DOHH2 (cell line): ENCODE results near the gene ZNF22.

Source experiments
- EZH2phosphoT487 ChIP-seq: fragments of 200-600 bp; sonication (generic); IDR thresholded peaks from 2 replicates; pipeline ENCODE4 v1.6.1; 2017; ENCODE audit warnings: borderline replicate concordance, mild to moderate bottlenecking, antibody characterized with exemption, low read length, moderate library complexity, mixed read lengths
- TF ChIP-seq, protein P1 (sequence below): fragments of 200-600 bp; sonication (generic); IDR thresholded peaks from one replicate; pipeline ENCODE4 v1.5.1; 2014; ENCODE audit warnings: antibody characterized with exemption, mild to moderate bottlenecking, low read depth, low read length; ENCODE audit not compliant: poor library complexity, severe bottlenecking

DNA sequence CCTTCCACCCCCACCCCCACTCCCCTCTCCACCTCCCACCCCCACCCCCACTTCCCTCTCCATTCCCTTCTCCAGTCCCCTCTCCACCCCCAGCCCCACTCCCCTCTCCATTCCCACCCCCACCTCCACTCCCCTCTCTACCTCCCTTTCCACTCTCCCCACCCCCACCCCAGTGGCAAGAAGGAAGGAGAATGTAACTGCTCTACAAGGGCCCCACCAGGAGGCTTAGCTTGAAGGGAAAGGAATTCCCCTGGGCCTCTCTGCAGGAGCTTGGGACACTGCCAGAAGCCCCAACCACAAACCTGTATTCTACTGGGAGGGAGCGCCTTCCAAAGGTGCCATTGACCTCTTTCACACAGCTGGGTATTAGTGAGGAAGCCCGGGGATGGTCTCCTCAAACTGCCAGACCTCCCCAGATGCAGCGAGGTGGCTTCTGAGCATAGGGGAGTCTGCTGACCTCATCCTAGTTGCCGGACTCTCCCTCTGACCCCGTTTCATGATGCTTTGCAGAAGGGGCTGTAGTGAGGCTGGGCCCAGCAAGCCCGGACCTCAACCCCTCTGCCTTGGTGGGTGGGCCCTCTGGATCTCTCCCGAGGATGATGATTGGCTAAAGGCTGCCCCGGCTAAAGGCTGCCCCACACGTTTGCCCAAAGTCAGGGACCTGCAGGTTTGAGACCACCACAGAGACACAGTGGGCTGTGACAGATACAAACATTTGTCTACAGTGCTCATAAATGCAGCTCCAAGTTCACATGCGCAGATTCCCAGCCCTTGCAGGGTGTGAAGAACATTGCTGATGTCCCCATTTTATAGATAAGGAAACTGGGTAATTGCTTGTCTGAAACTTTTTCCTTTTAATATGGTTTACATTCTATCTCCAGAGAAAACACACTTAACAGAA, 25.0 kb upstream of the ZNF22 start:
- TF ChIP-seq, protein P1, sequence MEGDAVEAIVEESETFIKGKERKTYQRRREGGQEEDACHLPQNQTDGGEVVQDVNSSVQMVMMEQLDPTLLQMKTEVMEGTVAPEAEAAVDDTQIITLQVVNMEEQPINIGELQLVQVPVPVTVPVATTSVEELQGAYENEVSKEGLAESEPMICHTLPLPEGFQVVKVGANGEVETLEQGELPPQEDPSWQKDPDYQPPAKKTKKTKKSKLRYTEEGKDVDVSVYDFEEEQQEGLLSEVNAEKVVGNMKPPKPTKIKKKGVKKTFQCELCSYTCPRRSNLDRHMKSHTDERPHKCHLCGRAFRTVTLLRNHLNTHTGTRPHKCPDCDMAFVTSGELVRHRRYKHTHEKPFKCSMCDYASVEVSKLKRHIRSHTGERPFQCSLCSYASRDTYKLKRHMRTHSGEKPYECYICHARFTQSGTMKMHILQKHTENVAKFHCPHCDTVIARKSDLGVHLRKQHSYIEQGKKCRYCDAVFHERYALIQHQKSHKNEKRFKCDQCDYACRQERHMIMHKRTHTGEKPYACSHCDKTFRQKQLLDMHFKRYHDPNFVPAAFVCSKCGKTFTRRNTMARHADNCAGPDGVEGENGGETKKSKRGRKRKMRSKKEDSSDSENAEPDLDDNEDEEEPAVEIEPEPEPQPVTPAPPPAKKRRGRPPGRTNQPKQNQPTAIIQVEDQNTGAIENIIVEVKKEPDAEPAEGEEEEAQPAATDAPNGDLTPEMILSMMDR, result no peak
- no peak for TF ChIP-seq EZH2phosphoT487
